ENCODE data around the gene SORCS1. TPM values are rescaled to one million over a fixed set of nuclear protein-coding genes. Genes with fewer than 3 reads are reported as not detected.

SORCS1 gene
- total RNA-seq, 2 experiments from 2014 or later = not detected

GRCh38 chr10:106535304-106535953 lies 629.1 kb downstream of the SORCS1 start:
- no peaks in the 10 kb centered on the region for H3K4me1 Mint-ChIP-seq
- H3K27ac Mint-ChIP-seq = no peak overlapping the region
- H3K27me3 Mint-ChIP-seq = no peaks in the 10 kb centered on the region
- H3K4me3 Mint-ChIP-seq = no peak overlapping the region
- POLR2A ChIA-PET = no interaction called here
- no peak for DNase-seq
- H3K36me3 Mint-ChIP-seq (ENCODE audit: low read depth) = no peaks in the 10 kb centered on the region
- CTCF ChIA-PET = no interaction called here
- peaks cover 2% of the 10 kb centered on the region for H3K9me3 Mint-ChIP-seq

DNA sequence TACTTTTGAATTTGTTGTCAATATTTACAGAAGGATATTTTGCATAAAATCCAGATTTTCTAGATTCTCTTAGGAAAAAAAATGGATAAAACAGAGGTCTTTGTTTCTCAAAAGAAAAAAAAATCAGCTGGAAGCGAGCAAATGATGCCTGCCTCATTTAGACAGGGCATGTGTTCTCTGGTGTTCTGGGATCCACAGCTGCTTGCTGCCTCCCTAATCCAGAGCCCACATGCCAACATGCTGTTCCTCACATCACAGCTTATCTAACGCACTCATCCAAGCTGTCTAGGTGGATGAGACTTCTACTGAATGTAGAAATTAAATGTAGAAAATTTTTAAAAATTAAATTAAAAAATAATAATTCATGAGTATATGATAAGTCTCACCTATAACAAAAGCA lies 630.1 kb downstream of the SORCS1 start:
- no peak overlapping the region for H3K4me3 Mint-ChIP-seq
- POLR2A ChIA-PET = no interaction called here

DNA sequence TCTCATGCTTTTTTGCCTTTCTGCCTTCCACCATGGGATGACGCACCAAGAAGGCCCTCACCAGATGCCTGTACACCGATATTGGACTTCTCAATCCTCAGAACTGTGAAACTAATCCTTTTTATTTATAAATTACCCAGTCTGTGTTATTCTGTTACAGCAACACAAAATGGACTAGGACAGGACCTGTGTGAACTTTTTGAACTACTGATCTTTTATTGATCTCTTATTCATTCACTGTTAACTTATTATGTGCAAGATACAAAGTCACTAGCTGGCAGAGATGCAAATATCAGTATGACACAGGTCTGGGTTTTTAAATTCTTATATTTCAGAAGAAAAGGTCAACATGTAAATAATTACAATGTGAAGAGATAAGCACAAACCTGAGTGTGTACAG lies 635.8 kb downstream of the SORCS1 start:
- no peaks in the 10 kb centered on the region for H3K4me1 Mint-ChIP-seq
- peaks cover 6% of the 10 kb centered on the region for H3K9me3 Mint-ChIP-seq
- no peaks in the 10 kb centered on the region for H3K36me3 Mint-ChIP-seq (ENCODE audit: low read depth)
- no peak overlapping the region for H3K27ac Mint-ChIP-seq
- no peak for DNase-seq
- no peaks in the 10 kb centered on the region for H3K27me3 Mint-ChIP-seq
- no peak overlapping the region for H3K4me3 Mint-ChIP-seq
- ChIA-PET POLR2A (no interaction called here), CTCF (no interaction called here)

More for the DNA sequence above, 630.1 kb downstream of the SORCS1 start:
- H3K27me3 Mint-ChIP-seq = no peaks in the 10 kb centered on the region
- no peaks in the 10 kb centered on the region for H3K4me1 Mint-ChIP-seq
- H3K9me3 Mint-ChIP-seq = no peaks in the 10 kb centered on the region
- no peak for DNase-seq
- H3K36me3 Mint-ChIP-seq (ENCODE audit: low read depth) = no peaks in the 10 kb centered on the region
- no peak overlapping the region for H3K27ac Mint-ChIP-seq
- CTCF ChIA-PET = no interaction called here

DNA sequence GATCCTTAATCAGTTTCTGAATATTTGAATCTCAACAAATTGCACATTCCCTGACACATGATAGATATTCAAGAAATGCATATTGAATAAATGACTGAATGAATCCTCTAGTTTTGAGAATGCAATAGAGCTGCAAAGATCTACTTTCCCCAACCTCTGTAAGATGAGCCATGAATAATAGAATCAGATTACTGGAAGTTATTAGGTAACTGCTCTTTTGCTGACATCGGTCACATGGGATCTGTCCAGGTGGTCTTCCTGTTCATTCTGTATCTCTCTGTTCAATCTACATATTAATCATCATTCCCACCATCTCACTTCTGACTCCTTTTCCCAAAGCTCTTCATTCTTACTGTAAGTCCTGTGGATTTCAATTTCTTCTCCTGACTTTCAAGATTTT lies 638.7 kb downstream of the SORCS1 start:
- Mint-ChIP-seq H3K4me1 (no peaks in the 10 kb centered on the region), H3K4me3 (no peak overlapping the region), H3K9me3 (peaks cover 6% of the 10 kb centered on the region), H3K36me3 (ENCODE audit: low read depth) (no peaks in the 10 kb centered on the region), H3K27me3 (no peaks in the 10 kb centered on the region), H3K27ac (no peak overlapping the region)
- no peak for DNase-seq
- CTCF ChIA-PET = no interaction called here
- POLR2A ChIA-PET = no interaction called here

Data from activated CD4-positive, alpha-beta memory T cell treated with anti-CD3 and anti-CD28 coated beads, Interleukin-2, amount 10 ng/mL, durations not matched to agents 7 days and 5 days (primary cell).